HCT116 (cell line): ENCODE measurements around the gene CACNG5. TPM values are rescaled to one million over a fixed set of nuclear protein-coding genes. Genes with fewer than 3 reads are reported as not detected.

Experiments used
- ATAC-seq: fragments of 200-7000 bp; cut with Tn5 transposase; 2 replicates; pipeline ENCODE4 v1.9.1; 2020; ENCODE audit warnings: mild to moderate bottlenecking, moderate library complexity
- BruUV-seq: library from RNA; stranded (reverse); fragments of 400-500 nt; replicated peaks from 2 replicates; lab custom pipeline; 2021; lab: Mats Ljungman, UMichigan
- CTCF ChIA-PET: fragments of 300-600 bp; sonication (Branson Sonifier 250); formaldehyde crosslinking; loops from one replicate; lab custom pipeline; 2021; ENCODE audit warnings: antibody characterized with exemption; lab: Charles Lee
- POLR2A ChIA-PET: fragments of 300-600, 350-600 bp; sonication (Branson Sonifier 250); formaldehyde crosslinking; loops from one replicate; lab custom pipeline; 2021; ENCODE audit warnings: antibody characterized with exemption; lab: Charles Lee
- RAD21 ChIA-PET, 2 experiments: fragments of 300-600 bp; sonication (Branson Sonifier 250); formaldehyde crosslinking; loops; one replicate each; lab custom pipeline; 2023; ENCODE audit warnings: low total read pairs in 2 of 2; ENCODE audit not compliant: uncharacterized antibody in 2 of 2, unreplicated experiment in 2 of 2, low non-redundant PET in 1 of 2; lab: Charles Lee
- DNase-seq: peaks from one replicate; pipeline ENCODE4 v3.0.0-alpha.2; 2010; ENCODE audit warnings: low read depth, low spot score
- H2AFZ ChIP-seq: fragments of 200-600 bp; shearing (Covaris generic), sonication (generic); 2 replicates; pipeline ENCODE4 v1.6.1; 2017; ENCODE audit warnings: low read depth, mixed run types, mixed read lengths, antibody characterized with exemption, low read length; ENCODE audit not compliant: poor library complexity, severe bottlenecking
- H3K27ac ChIP-seq: 2 replicates; pipeline ENCODE4 v1.5.1; 2012; ENCODE audit warnings: low read depth, low read length
- H3K27me3 ChIP-seq: fragments of 200-600 bp; sonication (generic); 2 replicates; pipeline ENCODE4 v1.6.1; 2016; ENCODE audit warnings: mixed run types, low read length, mixed read lengths; ENCODE audit not compliant: insufficient read depth
- H3K36me3 ChIP-seq, 2 experiments: fragments of 200-500 bp in 1 of 2; fragments of 200-600 bp in 1 of 2; sonication (Bioruptor generic) in 1 of 2; sonication (generic) in 1 of 2; 2 replicates each; pipeline versions ENCODE4 v1.5.1 to v1.6.1; 2014 to 2016; ENCODE audit warnings: low read length in 2 of 2, inconsistent platforms in 1 of 2, mixed read lengths in 1 of 2, mixed run types in 1 of 2; ENCODE audit not compliant: insufficient read depth in 2 of 2, control insufficient read depth in 1 of 2
- H3K4me1 ChIP-seq, 2 experiments: fragments of 200-600 bp in 1 of 2; sonication (generic) in 1 of 2; 2 replicates each; pipeline versions ENCODE4 v1.5.1 to v1.6.1; 2012 to 2017; ENCODE audit warnings: low read length in 2 of 2, inconsistent platforms in 1 of 2, mild to moderate bottlenecking in 1 of 2, mixed read lengths in 1 of 2, mixed run types in 1 of 2, moderate library complexity in 1 of 2; ENCODE audit not compliant: insufficient read depth in 2 of 2, control insufficient read depth in 1 of 2
- H3K4me2 ChIP-seq: fragments of 200-600 bp; sonication (generic); 2 replicates; pipeline ENCODE4 v1.6.1; 2017; ENCODE audit warnings: mixed run types, low read length, mixed read lengths
- H3K4me3 ChIP-seq, 2 experiments: fragments of 200-600 bp in 1 of 2; sonication (generic) in 1 of 2; replicated peaks in 1 of 2; 2 replicates each; pipeline ENCODE4 v1.5.1; 2011 to 2016; ENCODE audit warnings: low read length in 2 of 2, control low read depth in 1 of 2, low read depth in 1 of 2, mild to moderate bottlenecking in 1 of 2, mixed read lengths in 1 of 2, mixed run types in 1 of 2
- H3K79me2 ChIP-seq: fragments of 200-600 bp; sonication (generic); 2 replicates; pipeline ENCODE4 v1.6.1; 2017; ENCODE audit warnings: mild to moderate bottlenecking, mixed run types, low read length, moderate library complexity, mixed read lengths; ENCODE audit not compliant: insufficient read depth
- H3K9ac ChIP-seq: fragments of 200-600 bp; sonication (generic); 2 replicates; pipeline ENCODE4 v1.6.1; 2016; ENCODE audit warnings: low read length, mixed read lengths
- H3K9me2 ChIP-seq: fragments of 200-600 bp; sonication (generic), shearing (Covaris generic); 2 replicates; pipeline ENCODE4 v1.6.1; 2017; ENCODE audit warnings: mixed run types, mild to moderate bottlenecking, moderate library complexity; ENCODE audit not compliant: insufficient read depth
- H3K9me3 ChIP-seq, 2 experiments: fragments of 200-500 bp in 1 of 2; fragments of 200-600 bp in 1 of 2; sonication (Bioruptor generic) in 1 of 2; sonication (generic) in 1 of 2; 2 replicates each; pipeline ENCODE4 v1.6.1; 2014 to 2017; ENCODE audit warnings: low read length in 2 of 2, mixed read lengths in 2 of 2, inconsistent platforms in 1 of 2, low read depth in 1 of 2, mild to moderate bottlenecking in 1 of 2, mixed run types in 1 of 2, moderate library complexity in 1 of 2; ENCODE audit not compliant: control insufficient read depth in 1 of 2, insufficient read depth in 1 of 2
- H4K20me1 ChIP-seq: fragments of 200-600 bp; sonication (generic), shearing (Covaris generic); 2 replicates; pipeline ENCODE4 v1.6.1; 2017; ENCODE audit warnings: mixed run types, mild to moderate bottlenecking, moderate library complexity; ENCODE audit not compliant: insufficient read depth
- CEBPB ChIP-seq: IDR thresholded peaks from 2 replicates; pipeline ENCODE4 v1.6.1; 2012; ENCODE audit warnings: low read depth
- EGR1 ChIP-seq: IDR thresholded peaks from 2 replicates; pipeline ENCODE4 v1.6.1; 2012; ENCODE audit warnings: low read depth
- ELF1 ChIP-seq: IDR thresholded peaks from 2 replicates; pipeline ENCODE4 v1.6.1; 2012; ENCODE audit warnings: low read depth, borderline replicate concordance
- EZH2 ChIP-seq: fragments of 200-600 bp; sonication (generic); IDR thresholded peaks from 2 replicates; pipeline ENCODE4 v1.6.1; 2017; ENCODE audit warnings: antibody characterized with exemption, mixed run types
- JUND ChIP-seq: IDR thresholded peaks from 2 replicates; pipeline ENCODE4 v1.6.1; 2012
- POLR2A ChIP-seq: IDR thresholded peaks from 2 replicates; pipeline ENCODE4 v1.7.0; 2011; ENCODE audit warnings: borderline replicate concordance; ENCODE audit not compliant: insufficient read depth, insufficient read length; ENCODE audit errors: extremely low read depth
- RAD21 ChIP-seq: IDR thresholded peaks from 2 replicates; pipeline ENCODE4 v1.6.1; 2012; ENCODE audit warnings: low read depth, mild to moderate bottlenecking
- SP1 ChIP-seq: IDR thresholded peaks from 2 replicates; pipeline ENCODE4 v1.6.1; 2012; ENCODE audit warnings: low read depth
- SRF ChIP-seq: IDR thresholded peaks from 2 replicates; pipeline ENCODE4 v1.6.1; 2012; ENCODE audit warnings: low read depth
- TCF7L2 ChIP-seq: IDR thresholded peaks from 2 replicates; pipeline ENCODE4 v1.7.0; 2011; ENCODE audit warnings: borderline replicate concordance, inconsistent platforms; ENCODE audit not compliant: insufficient read depth, insufficient read length; ENCODE audit errors: extremely low read depth
- YY1 ChIP-seq: IDR thresholded peaks from 2 replicates; pipeline ENCODE4 v1.6.1; 2011; ENCODE audit warnings: low read length, low read depth, moderate library complexity, mild to moderate bottlenecking; ENCODE audit not compliant: insufficient replicate concordance; ENCODE audit errors: extremely low read depth
- ZFX ChIP-seq: fragments of 450-650 bp; IDR thresholded peaks from 2 replicates; pipeline ENCODE4 v1.6.1; 2017
- intact Hi-C: fragments of 100-400 bp; cut with micrococcal nuclease; formaldehyde crosslinking; loops from 2 replicates; pipeline ENCODE4 v1.10.0; 2022
- total RNA-seq: library from RNA; stranded (reverse); gene quantifications from one replicate; pipeline ENCODE4 v1.2.1, GENCODE V29; 2021; ENCODE audit not compliant: unreplicated experiment
- TF ChIP-seq, protein P1 (sequence below): IDR thresholded peaks from 2 replicates; pipeline ENCODE4 v1.6.1; 2012; ENCODE audit warnings: low read depth
- TF ChIP-seq, protein P2 (sequence below): IDR thresholded peaks from 2 replicates; pipeline ENCODE4 v1.6.1; 2012
- TF ChIP-seq, protein P3 (sequence below): IDR thresholded peaks from 2 replicates; pipeline ENCODE4 v1.6.1; 2012

The CACNG5 gene
- total RNA-seq, 1 experiment from 2014 or later = not detected

DNA sequence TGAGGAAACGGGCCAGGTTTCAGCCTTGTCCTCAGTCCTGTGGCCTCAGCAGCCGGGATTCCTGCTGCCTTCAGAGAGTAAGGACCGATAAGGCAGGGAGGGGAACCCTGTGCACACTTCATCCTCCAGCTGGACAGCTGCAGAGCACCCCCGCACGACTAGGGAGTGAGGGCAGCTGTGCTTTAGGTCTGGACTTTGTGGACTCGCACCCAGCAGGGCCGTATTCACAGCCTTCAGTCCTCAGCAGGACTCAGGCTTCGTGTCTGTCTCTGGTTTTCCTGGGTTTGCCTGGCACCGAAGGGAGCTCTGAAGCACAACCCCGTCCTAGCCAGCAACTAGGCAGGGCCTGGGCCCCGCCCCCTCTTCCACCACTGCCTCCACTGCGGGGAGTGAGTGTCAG lies 45.8 kb upstream of the CACNG5 start:
- CTCF ChIA-PET = no interaction called here
- no peak for TF ChIP-seq TCF7L2
- TF ChIP-seq, protein P1, sequence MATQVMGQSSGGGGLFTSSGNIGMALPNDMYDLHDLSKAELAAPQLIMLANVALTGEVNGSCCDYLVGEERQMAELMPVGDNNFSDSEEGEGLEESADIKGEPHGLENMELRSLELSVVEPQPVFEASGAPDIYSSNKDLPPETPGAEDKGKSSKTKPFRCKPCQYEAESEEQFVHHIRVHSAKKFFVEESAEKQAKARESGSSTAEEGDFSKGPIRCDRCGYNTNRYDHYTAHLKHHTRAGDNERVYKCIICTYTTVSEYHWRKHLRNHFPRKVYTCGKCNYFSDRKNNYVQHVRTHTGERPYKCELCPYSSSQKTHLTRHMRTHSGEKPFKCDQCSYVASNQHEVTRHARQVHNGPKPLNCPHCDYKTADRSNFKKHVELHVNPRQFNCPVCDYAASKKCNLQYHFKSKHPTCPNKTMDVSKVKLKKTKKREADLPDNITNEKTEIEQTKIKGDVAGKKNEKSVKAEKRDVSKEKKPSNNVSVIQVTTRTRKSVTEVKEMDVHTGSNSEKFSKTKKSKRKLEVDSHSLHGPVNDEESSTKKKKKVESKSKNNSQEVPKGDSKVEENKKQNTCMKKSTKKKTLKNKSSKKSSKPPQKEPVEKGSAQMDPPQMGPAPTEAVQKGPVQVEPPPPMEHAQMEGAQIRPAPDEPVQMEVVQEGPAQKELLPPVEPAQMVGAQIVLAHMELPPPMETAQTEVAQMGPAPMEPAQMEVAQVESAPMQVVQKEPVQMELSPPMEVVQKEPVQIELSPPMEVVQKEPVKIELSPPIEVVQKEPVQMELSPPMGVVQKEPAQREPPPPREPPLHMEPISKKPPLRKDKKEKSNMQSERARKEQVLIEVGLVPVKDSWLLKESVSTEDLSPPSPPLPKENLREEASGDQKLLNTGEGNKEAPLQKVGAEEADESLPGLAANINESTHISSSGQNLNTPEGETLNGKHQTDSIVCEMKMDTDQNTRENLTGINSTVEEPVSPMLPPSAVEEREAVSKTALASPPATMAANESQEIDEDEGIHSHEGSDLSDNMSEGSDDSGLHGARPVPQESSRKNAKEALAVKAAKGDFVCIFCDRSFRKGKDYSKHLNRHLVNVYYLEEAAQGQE = no peak
- TF ChIP-seq RAD21 = no peak
- no peak for TF ChIP-seq EGR1
- TF ChIP-seq, protein P2, sequence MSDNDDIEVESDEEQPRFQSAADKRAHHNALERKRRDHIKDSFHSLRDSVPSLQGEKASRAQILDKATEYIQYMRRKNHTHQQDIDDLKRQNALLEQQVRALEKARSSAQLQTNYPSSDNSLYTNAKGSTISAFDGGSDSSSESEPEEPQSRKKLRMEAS = no peak
- TF ChIP-seq EZH2 = no peak
- no peak for TF ChIP-seq SRF
- TF ChIP-seq JUND = no peak
- TF ChIP-seq POLR2A = no peak
- no peak for TF ChIP-seq ELF1
- TF ChIP-seq SP1 = no peak
- TF ChIP-seq ZFX = no peak
- TF ChIP-seq CEBPB = no peak
- TF ChIP-seq, protein P3, sequence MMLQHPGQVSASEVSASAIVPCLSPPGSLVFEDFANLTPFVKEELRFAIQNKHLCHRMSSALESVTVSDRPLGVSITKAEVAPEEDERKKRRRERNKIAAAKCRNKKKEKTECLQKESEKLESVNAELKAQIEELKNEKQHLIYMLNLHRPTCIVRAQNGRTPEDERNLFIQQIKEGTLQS = no peak
- TF ChIP-seq YY1 = no peak
- TF ChIP-seq, all 23 proteins: peak for 0
- Histone ChIP-seq H3K9me3 (no peaks in the 10 kb centered on the region), H3K36me3 (no peaks in the 10 kb centered on the region), H3K9ac (no peak overlapping the region), H4K20me1 (no peaks in the 10 kb centered on the region), H2AFZ (no peak overlapping the region), H3K9me2 (no peaks in the 10 kb centered on the region), H3K79me2 (no peaks in the 10 kb centered on the region), H3K27ac (no peak overlapping the region), H3K4me2 (no peak overlapping the region), H3K27me3 (no peaks in the 10 kb centered on the region), H3K4me3 (no peak overlapping the region), H3K4me1 (no peaks in the 10 kb centered on the region)
- intact Hi-C loops = no loop called here
- BruUV-seq = no TSS peak
- POLR2A ChIA-PET = no interaction called here
- RAD21 ChIA-PET = no interaction called here
- ATAC-seq (no peak), DNase-seq (no peak)
